ENCODE data around the gene CACNG5. TPM values are rescaled to one million over a fixed set of nuclear protein-coding genes. Genes with fewer than 3 reads are reported as not detected.

The CACNG5 gene
- total RNA-seq: not detected in 2 replicates

GRCh38 chr17:66834919-66835454 lies at the start of gene CACNG5:
TSS of gene CACNG5 (plus strand) at chr17:66835117. CDS start at chr17:66877333, 42,216 bp downstream.

Other genes with a start within 250 kb of the CACNG5 start
- gene CACNG4, start 129.6 kb downstream of the CACNG5 start, total RNA-seq: not detected in 2 replicates
- not detected in 2 replicates for gene CACNG1, start 209.4 kb downstream of the CACNG5 start, total RNA-seq